Peyer's patch (tissue), 4 donors: ENCODE data around the gene C17orf50.

Experiments used
- CTCF ChIP-seq, 6 experiments: fragments of 450-650 bp in 4 of 6; fragments of 200-600 bp in 2 of 6; sonication (generic) in 1 of 6; IDR thresholded peaks; one replicate each; pipeline ENCODE4 v1.5.1; 2017 to 2019; ENCODE audit warnings: antibody characterized with exemption in 6 of 6, mild to moderate bottlenecking in 3 of 6, moderate library complexity in 1 of 6
- POLR2A ChIP-seq, 2 donors: fragments of 450-650 bp; IDR thresholded peaks; one replicate each; pipeline ENCODE4 v1.5.1; 2017; ENCODE audit warnings: antibody characterized with exemption in 2 of 2, mild to moderate bottlenecking in 2 of 2, moderate library complexity in 2 of 2

- TF ChIP-seq CTCF (IDR thresholded peaks at IDR 0.05) (no peak), POLR2A (IDR thresholded peaks at IDR 0.05) (no peak)
Observed at GRCh38 chr17:35786941-35787432, 26.3 kb downstream of the C17orf50 start.
